Spleen (tissue), 11 donors: ENCODE measurements around the gene NCOA6. TPM values are rescaled to one million over a fixed set of nuclear protein-coding genes. Genes with fewer than 3 reads are reported as not detected.

Experiments used
- DNase-seq: peaks from one replicate; pipeline ENCODE4 v3.0.0-alpha.2; 2020
- H3K27ac ChIP-seq, 8 donors: fragments of 200-600 bp; sonication (generic) in 7 of 8; 1 replicate in 4 of 8; 2 replicates in 4 of 8; pipeline versions ENCODE4 v1.5.0 to v1.8.0; 2016 to 2021; ENCODE audit warnings: inconsistent platforms in 4 of 8, mild to moderate bottlenecking in 4 of 8, moderate library complexity in 1 of 8
- H3K27me3 ChIP-seq, 7 donors: fragments of 200-600 bp; sonication (generic) in 6 of 7; replicated peaks in 1 of 7; 1 replicate in 4 of 7; 2 replicates in 3 of 7; pipeline versions ENCODE4 v1.5.0 to v1.8.0; 2016 to 2021; ENCODE audit warnings: inconsistent platforms in 3 of 7, mild to moderate bottlenecking in 1 of 7
- H3K36me3 ChIP-seq, 6 donors: fragments of 200-600 bp; sonication (generic) in 5 of 6; 1 replicate in 4 of 6; 2 replicates in 2 of 6; pipeline versions ENCODE4 v1.5.0 to v1.8.0; 2016 to 2021; ENCODE audit warnings: inconsistent platforms in 2 of 6
- H3K4me1 ChIP-seq, 6 donors: fragments of 200-600 bp; sonication (generic) in 5 of 6; 1 replicate in 3 of 6; 2 replicates in 3 of 6; pipeline versions ENCODE4 v1.5.0 to v1.8.0; 2016 to 2021; ENCODE audit warnings: inconsistent platforms in 3 of 6
- H3K4me3 ChIP-seq, 8 donors: fragments of 200-600 bp; sonication (generic) in 7 of 8; 1 replicate in 4 of 8; 2 replicates in 4 of 8; pipeline versions ENCODE4 v1.5.0 to v1.8.0; 2016 to 2021; ENCODE audit warnings: inconsistent platforms in 4 of 8, mild to moderate bottlenecking in 4 of 8, moderate library complexity in 2 of 8
- H3K9me3 ChIP-seq, 8 donors: fragments of 200-600 bp; sonication (generic) in 7 of 8; 1 replicate in 4 of 8; 2 replicates in 4 of 8; pipeline versions ENCODE4 v1.5.0 to v1.8.0; 2016 to 2021; ENCODE audit warnings: inconsistent platforms in 4 of 8
- CTCF ChIP-seq, 11 experiments: fragments of 200-600 bp in 7 of 11; fragments of 450-650 bp in 4 of 11; sonication (generic) in 4 of 11; IDR thresholded peaks in 8 of 11; conservative IDR thresholded peaks in 3 of 11; 1 replicate in 7 of 11; 2 replicates in 4 of 11; pipeline versions ENCODE4 v1.4.0 to v1.8.0; 2016 to 2021; ENCODE audit warnings: antibody characterized with exemption in 11 of 11, inconsistent platforms in 4 of 11, mild to moderate bottlenecking in 1 of 11
- POLR2A ChIP-seq, 3 donors: fragments of 450-650 bp; IDR thresholded peaks; one replicate each; pipeline ENCODE4 v1.5.1; 2017; ENCODE audit warnings: antibody characterized with exemption in 3 of 3, mild to moderate bottlenecking in 1 of 3
- POLR2AphosphoS5 ChIP-seq, 3 donors: sonication (generic); formaldehyde crosslinking; IDR thresholded peaks; one replicate each; pipeline ENCODE4 v1.5.1; 2017; ENCODE audit warnings: antibody characterized with exemption in 3 of 3
- WGBS, 5 donors: extraction: QIAGEN DNeasy Blood & Tissue Kit in 3 of 5; methylation state at CpG; one replicate each; pipeline versions ENCODE4 v1.1.5 to v1.1.7; 2013 to 2018; 5-methylcytosine and 5-hydroxymethylcytosine counted together
- intact Hi-C: fragments of 100-400 bp; cut with DNase I; formaldehyde crosslinking; loops from one replicate; pipeline ENCODE4 v1.15.0; 2023; ENCODE audit warnings: low total_unique reads
- polyA plus RNA-seq, 3 donors: library from polyadenylated mRNA; stranded (reverse); fragments of 200-250 nt; gene quantifications; one replicate each; pipeline ENCODE4 v1.2.1, GENCODE V29; 2013
- total RNA-seq, 7 donors: library from RNA; depleted of rRNA in 3 of 7; stranded (reverse); fragments of >200 nt in 3 of 7; fragmentation: NEBNext Ultra II Directional in 4 of 7; extraction: Animal tissue kit (Norgen Biotek cat#: 25700) in 4 of 7; gene quantifications; one replicate each; pipeline versions ENCODE4 v1.1.0 to v1.2.1, GENCODE V29; 2016 to 2021
- donor health status: healthy with polysubstance abuse.
- donor health status: DM: no; HTN: no; CAD: no; lungs with moderate emphysema.
- donor health status: DM: no; HTN: no; CAD: no.
- donor health status: Bipolar disorder and iron deficiency.
- donor health status: healthy.
- donor health status: DM: no; HTN: no; CAD: no.
- donor health status: DM: yes; HTN: yes; CAD: no.

NCOA6 gene
- total and polyA plus RNA-seq, 10 donors = 13.6 to 32.8 (median 26.4) TPM

- no peaks in the 10 kb centered on the region for H3K9me3 ChIP-seq
- H3K4me1 ChIP-seq = peaks cover 0 to 7% (median 3%) of the 10 kb centered on the region in 6 donors
- intact Hi-C loops = no loop called here
- TF ChIP-seq POLR2A (IDR thresholded peaks at IDR 0.05) (no peak), CTCF (IDR thresholded peaks at IDR 0.05 in 8 of 11, conservative IDR thresholded peaks at IDR 0.05 in 3 of 11) (no peak), POLR2AphosphoS5 (IDR thresholded peaks at IDR 0.05) (no peak)
- peaks cover 0 to 7% (median 0%) of the 10 kb centered on the region in 7 donors for H3K27me3 ChIP-seq
- no peaks in the 10 kb centered on the region for H3K36me3 ChIP-seq
- WGBS, 5 donors = 39 to 60% (median 47%) methylated on average over 5 of the region's 5 CpGs
- H3K27ac ChIP-seq = no peak overlapping the region
- H3K4me3 ChIP-seq = no peak overlapping the region
- DNase-seq = no peak
Measured at GRCh38 chr20:34831936-34832335, 6.5 kb upstream of the NCOA6 start.

GRCh38 chr20:34829191-34829590 lies 3.7 kb upstream of the NCOA6 start:
- TF ChIP-seq POLR2AphosphoS5 (IDR thresholded peaks at IDR 0.05) (no peak), CTCF (IDR thresholded peaks at IDR 0.05 in 8 of 11, conservative IDR thresholded peaks at IDR 0.05 in 3 of 11) (no peak), POLR2A (IDR thresholded peaks at IDR 0.05) (no peak)
- Histone ChIP-seq H3K9me3 (no peaks in the 10 kb centered on the region), H3K27ac (no peak overlapping the region), H3K36me3 (no peaks in the 10 kb centered on the region), H3K27me3 (peaks cover 0 to 3% (median 0%) of the 10 kb centered on the region in 7 donors), H3K4me1 (peaks cover under 1 to 15% (median 8%) of the 10 kb centered on the region in 6 donors), H3K4me3 (no peak overlapping the region)
- intact Hi-C loops = no loop called here
- DNase-seq = no peak
- WGBS, 5 donors = 76 to 86% (median 84%) methylated on average over 3 of the region's 3 CpGs

GRCh38 chr20:34824806-34825529 lies 483 bp downstream of the NCOA6 start:
- peak overlapping the region; percentile 70 to 96 (median 90) for H3K4me3 ChIP-seq
- H3K9me3 ChIP-seq = no peaks in the 10 kb centered on the region
- TF ChIP-seq POLR2AphosphoS5 (IDR thresholded peaks at IDR 0.05) (no peak), CTCF (IDR thresholded peaks at IDR 0.05 in 8 of 11, conservative IDR thresholded peaks at IDR 0.05 in 3 of 11) (peak in 1 of 11 experiments; percentile 5), POLR2A (IDR thresholded peaks at IDR 0.05) (no peak)
- 0 to 2% (median 1%) methylated on average over 12 to 68 of the region's 68 CpGs for WGBS, 5 donors
- H3K4me1 ChIP-seq = peaks cover 12 to 55% (median 39%) of the 10 kb centered on the region in 6 donors
- H3K36me3 ChIP-seq = peaks cover 0 to 7% (median 0%) of the 10 kb centered on the region in 6 donors
- peak overlapping the region; percentile 78 to 98 (median 90) for H3K27ac ChIP-seq
- intact Hi-C loops = no loop called here
- H3K27me3 ChIP-seq = no peaks in the 10 kb centered on the region
- DNase-seq = peak; percentile 93

- no peaks in the 10 kb centered on the region for H3K27me3 ChIP-seq
- H3K4me3 ChIP-seq = peak overlapping the region; percentile 70 to 96 (median 90)
- H3K36me3 ChIP-seq = peaks cover 0 to 8% (median 0%) of the 10 kb centered on the region in 6 donors
- no peaks in the 10 kb centered on the region for H3K9me3 ChIP-seq
- peak overlapping the region; percentile 78 to 98 (median 90) for H3K27ac ChIP-seq
- DNase-seq = peak; percentile 86
- H3K4me1 ChIP-seq = peaks cover 12 to 60% (median 40%) of the 10 kb centered on the region in 6 donors
- intact Hi-C loops = no loop called here
- 0 to 5% (median 2%) methylated on average over 2 of the region's 2 CpGs for WGBS, 5 donors
- no peak for TF ChIP-seq POLR2A (IDR thresholded peaks at IDR 0.05)
- TF ChIP-seq POLR2AphosphoS5 (IDR thresholded peaks at IDR 0.05) = peak in 1 of 3 donors; percentile 78
Measured at GRCh38 chr20:34824452-34824805, 1.0 kb downstream of the NCOA6 start.
